Keratinocyte (primary cell): ENCODE results near the gene P2RY8.
"Not testable (repeated sequence)": the region's sequence is repeated elsewhere in the genome, so short reads cannot be mapped to it uniquely, and the experiment has no call there.

Experiments
- EZH2 ChIP-seq: IDR thresholded peaks from one replicate; pipeline ENCODE4 v1.6.1; 2012; ENCODE audit warnings: inconsistent platforms, mild to moderate bottlenecking, low read length, moderate library complexity
- TF ChIP-seq, protein P1 (sequence below), 3 experiments: IDR thresholded peaks in 1 of 3; conservative IDR thresholded peaks in 1 of 3; optimal IDR thresholded peaks in 1 of 3; 2 replicates in 2 of 3; 3 replicates in 1 of 3; pipeline versions ENCODE3 to v1.5.1; 2011; ENCODE audit warnings: low read length in 3 of 3, mild to moderate bottlenecking in 3 of 3, moderate library complexity in 2 of 3, control low read depth in 1 of 3, inconsistent platforms in 1 of 3; ENCODE audit not compliant: insufficient read depth in 2 of 3; ENCODE audit errors: extremely low read depth in 1 of 3

GRCh38 chrX:1489354-1489753, 47.6 kb downstream of the P2RY8 start:
- TF ChIP-seq, protein P1, sequence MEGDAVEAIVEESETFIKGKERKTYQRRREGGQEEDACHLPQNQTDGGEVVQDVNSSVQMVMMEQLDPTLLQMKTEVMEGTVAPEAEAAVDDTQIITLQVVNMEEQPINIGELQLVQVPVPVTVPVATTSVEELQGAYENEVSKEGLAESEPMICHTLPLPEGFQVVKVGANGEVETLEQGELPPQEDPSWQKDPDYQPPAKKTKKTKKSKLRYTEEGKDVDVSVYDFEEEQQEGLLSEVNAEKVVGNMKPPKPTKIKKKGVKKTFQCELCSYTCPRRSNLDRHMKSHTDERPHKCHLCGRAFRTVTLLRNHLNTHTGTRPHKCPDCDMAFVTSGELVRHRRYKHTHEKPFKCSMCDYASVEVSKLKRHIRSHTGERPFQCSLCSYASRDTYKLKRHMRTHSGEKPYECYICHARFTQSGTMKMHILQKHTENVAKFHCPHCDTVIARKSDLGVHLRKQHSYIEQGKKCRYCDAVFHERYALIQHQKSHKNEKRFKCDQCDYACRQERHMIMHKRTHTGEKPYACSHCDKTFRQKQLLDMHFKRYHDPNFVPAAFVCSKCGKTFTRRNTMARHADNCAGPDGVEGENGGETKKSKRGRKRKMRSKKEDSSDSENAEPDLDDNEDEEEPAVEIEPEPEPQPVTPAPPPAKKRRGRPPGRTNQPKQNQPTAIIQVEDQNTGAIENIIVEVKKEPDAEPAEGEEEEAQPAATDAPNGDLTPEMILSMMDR (optimal IDR thresholded peaks at IDR 0.05 in 1 of 3, IDR thresholded peaks at IDR 0.05 in 1 of 3, conservative IDR thresholded peaks at IDR 0.05 in 1 of 3; ENCODE audit: extremely low read depth in 1 of 3, insufficient read depth in 2 of 3, low read length in 3 of 3) = not testable (repeated sequence)
- TF ChIP-seq EZH2 = not testable (repeated sequence)
